ENCODE data around the gene OLR1.
"Not testable (repeated sequence)": the region's sequence is repeated elsewhere in the genome, so short reads cannot be mapped to it uniquely, and the experiment has no call there.

The OLR1 gene

DNA sequence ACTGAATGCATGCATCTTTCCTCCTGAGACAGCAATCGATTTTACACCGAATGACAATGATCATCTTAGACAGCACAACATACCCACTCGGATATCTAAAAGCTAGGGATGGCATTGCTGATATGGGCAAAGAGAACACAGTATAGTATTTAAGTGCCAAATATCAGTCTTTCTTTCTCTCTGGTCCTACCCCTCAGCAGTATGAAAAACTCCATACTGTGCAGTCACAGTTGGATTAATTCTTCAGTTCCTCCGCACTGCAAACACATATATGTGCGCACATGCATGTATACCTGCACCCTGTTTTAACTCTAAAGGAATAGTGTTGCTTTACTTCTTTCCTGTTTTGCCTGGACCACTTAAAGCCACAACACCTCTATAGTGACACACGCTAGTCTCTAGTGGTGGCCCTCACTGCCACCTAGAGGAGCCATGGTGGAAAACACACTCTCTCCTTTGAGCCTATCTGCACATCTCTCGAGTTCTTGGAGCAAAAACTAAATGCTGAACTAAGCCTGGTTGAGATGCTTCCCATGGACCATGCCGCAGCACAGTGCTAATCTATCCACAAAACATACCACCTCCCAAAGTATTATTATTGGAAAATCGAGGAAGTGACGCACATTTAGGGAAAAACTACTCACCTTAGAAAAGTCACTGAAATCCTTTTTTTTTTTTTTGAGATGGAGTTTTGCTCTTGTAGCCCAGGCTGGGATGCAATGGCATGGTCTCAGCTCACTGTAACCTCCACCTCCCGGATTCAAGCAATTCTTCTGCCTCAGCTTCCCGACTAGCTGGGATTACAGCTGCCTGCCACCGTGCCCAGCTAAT lies 18.8 kb upstream of the OLR1 start:
- FAIRE-seq = peak; percentile 89

DNA sequence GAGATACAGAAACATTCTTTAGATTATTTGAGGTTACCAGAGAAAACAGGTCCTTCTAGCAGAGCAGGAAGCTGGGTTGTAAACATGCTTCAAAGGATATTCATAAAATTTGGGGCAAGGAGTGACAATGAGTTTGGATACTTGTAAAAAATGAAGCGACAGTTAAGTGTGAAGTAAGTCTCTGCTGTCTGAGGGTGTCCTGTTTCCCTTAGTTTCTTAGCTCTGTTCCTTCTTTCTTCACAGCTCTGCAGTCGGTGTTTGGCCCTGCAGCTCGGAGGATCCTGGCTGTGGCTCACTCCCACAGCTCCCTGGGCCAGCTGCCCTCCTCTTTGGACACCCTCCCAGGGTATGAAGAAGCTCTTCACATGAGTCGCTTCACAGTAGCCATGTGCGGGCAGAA lies 17.7 kb upstream of the OLR1 start:
- FAIRE-seq = no peak

DNA sequence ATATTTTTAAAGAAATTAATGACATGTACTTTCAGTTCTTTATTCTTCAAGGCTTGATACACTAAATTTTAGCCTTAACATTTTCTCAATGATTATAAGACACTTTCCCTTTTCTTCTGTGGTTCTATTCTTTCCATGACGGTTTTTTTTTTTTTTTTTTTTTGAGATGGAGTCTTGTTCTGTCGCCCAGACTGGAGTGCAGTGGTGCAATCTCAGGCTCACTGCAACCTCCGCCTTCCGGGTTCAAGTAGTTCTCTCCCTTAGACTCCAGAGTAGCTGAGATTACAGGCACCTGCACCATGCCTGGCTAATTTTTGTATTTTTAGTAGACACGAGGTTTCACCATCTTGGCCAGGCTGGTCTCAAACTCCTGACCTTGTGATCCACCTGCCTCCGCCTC lies 15.0 kb upstream of the OLR1 start:
- FAIRE-seq = not testable (repeated sequence)

DNA sequence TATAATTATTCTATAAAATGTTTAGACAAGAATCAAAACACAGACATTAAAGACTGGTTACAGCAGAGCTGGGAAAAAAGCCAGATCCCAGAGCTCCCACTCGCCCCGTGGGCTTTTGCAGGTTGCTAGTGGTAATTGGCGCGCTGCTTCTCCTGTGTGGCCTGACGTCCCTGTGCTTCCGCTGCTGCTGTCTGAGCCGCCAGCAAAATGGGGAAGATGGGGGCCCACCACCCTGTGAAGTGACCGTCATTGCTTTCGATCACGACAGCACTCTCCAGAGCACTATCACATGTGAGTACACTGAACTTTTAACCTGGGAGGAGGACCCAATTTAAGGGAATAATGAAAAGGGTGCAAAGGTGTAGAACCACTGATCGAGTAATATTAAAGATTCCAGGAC lies 14.4 kb upstream of the OLR1 start:
- no peak for FAIRE-seq

DNA sequence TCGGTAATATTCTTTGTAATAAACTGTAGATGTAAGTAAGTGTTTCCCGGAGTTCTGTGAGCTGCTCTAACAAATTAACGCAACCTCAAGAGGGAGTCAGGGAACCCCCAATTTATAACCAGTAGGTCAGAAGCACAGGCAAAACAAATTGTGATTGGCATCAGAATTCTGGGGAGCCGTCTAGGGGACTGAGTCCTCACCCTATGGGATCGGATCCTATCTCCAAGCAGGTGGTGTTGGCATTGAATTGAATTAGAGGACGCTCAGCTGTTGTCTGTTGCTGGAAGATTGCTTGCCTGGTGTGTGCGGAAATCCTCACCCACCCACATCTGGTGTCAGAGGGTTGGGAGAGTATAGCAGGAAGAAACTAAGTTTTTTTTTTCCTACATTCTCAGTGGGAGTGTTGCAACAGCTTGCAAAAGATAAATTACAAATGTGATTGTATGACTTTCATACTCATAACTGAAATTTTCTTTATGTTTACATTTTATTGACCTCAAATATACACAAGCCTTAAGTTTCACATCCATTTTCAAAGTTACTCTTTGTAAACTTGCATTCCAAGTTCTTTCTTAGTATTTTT lies 12.4 kb upstream of the OLR1 start:
- no peak for FAIRE-seq

DNA sequence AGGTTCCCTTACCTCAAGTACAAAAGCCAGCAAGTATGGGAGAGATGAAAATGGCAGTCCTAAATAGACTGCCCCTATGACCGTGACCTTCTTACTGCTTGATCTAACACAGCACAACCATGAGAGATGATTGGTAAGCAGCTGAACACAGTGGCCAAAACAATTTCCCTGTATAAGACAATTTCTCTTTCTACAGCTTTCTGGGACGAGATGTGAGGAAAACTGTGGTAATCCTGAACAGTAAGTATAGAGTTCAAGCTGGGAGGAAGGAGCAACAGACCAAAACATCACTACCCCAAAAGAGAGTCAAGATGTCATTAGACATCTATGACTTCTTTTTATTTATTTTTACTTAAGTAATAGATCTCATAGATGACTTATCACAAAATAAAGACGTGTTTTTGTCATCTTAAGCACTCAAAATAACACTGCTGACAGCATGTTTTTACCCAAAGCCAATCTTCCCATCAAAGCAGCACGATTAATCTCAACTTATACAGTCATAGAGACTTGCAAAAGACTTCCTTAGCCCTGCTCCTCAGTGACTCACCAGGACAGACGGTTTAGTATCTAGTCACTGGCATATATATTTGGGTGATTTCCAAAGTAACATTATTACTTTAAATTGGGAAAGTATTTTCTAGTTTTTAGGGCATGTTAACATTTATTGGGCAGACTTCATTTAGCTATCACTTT lies 10.6 kb upstream of the OLR1 start:
- FAIRE-seq = no peak

DNA sequence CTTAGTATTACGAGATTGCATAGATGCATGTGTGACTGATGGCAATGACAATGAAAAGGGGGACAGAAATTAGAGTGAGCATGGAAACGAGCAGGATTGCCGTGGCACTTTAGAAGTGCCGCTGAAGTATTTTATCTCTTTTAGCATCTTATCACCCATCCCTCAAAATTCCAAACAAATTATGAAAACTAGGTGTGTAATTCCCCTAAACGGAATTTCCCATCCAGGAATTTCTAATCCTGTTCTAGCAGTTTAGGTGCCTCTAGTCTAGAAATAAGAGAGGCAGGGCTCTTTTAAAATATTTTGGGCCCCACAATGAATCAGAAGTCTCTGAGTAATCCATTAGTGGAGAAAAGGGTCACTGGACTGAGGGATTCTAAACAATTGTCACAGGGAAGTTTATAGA lies 7.8 kb upstream of the OLR1 start:
- no peak for FAIRE-seq

DNA sequence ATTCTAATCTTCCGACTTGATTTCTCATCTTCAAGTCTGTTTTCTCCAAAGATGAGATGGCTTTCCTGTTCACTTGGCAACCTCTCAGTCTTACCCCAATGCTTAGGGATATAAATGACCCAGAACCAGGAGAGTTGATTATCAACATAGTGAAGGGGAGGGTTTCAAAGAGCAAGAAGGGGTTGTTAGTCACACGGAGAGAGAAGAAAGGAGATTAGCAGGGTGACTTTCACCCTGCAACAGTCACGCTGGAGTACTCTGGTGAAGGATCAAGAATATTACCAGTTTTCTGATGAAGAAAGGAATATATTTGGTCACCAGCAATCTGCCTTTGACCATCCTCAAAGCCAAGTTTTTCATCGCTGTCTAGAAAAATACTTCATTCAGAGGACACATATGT lies 6.9 kb upstream of the OLR1 start, which contains the start of gene TMEM52B:
TSS of gene TMEM52B (plus strand) at position 212 of the 400 bp plus-strand sequence. CDS start 543 bp downstream, outside the sequence.
- no peak for FAIRE-seq

DNA sequence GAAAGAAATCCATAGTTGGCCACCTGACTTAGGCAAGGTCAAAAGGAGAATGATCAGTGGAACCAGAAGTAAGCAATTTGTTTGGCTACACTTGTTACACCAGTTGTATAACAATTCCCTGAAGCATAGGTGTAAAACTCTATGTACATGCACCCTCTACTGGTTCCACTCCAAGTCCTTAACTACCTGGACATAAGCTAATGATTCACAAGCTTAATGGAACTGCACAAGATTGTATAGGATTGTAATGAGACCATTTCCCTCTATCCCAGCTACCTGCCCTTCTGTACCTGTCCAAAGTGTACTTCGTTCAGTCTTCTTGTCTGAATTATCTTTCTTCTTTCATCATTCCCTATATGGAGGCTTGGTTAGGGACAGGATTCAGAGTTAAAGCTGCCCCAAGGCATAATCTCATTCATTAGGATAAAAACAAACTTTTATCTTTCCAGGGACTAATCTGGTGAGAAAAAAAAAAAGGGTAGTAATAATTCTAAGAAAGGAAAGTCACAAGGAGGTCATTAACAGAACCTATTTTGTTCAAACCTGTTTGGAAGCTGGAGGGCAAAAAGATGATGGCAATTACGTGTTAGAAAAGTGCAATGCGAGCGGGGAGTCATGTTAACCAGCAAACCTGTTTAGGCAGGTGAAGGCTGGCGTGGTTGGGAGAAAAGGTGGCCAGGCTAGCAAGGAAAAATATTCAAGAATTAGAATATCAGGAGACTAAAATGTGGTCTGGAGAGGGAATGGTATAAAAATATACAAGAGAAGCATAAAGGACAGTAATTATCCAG lies 4.1 kb upstream of the OLR1 start:
- no peak for FAIRE-seq

DNA sequence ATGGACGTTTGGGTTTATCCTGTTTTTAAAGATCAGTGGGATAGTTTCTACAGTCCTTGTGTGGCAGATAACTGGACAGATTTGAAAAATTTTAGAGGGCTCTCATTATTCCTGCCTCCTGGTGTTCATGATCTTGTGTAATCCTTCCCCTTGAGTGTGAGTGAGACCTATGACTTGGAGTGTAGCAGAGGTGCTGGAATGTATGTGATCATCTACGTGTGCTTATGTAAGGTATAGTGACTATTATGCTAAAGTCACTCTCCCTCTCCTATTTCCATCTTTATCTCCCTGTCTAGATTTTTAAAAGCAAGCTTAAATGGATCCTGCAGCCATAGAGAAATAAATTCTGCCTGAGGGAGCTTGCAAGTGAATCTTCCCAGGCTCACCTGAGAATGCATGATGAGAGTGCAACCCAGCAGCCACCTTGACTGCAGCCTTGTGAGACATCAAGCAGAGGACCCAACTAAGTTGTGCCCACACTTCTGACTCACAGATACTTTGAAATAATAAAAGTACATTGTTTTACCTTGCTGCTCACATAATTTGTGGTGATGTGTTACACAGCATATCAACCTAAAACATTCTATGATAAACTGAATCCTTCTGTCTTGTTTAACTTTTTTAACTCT lies 3.2 kb upstream of the OLR1 start:
- no peak for FAIRE-seq

DNA sequence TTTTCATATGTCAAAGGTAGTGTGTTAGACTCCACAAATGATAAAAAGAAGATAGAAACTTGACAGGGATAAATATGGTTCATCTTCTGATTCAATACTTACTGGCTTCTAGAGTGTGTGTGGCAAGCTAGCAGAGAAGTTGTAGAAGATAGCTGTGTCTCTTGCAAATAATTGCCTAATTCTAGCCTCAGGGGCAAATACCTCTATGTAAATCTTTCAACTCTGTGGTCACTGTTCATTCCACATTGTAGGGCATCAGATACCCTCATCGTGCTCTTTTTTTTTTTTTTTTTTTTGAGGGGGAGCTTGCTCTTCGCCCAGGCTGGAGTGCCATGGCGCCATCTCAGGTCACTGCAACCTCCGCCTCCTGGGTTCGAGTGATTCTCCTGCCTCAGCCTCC lies 1.7 kb downstream of the OLR1 start:
- no peak for FAIRE-seq

DNA sequence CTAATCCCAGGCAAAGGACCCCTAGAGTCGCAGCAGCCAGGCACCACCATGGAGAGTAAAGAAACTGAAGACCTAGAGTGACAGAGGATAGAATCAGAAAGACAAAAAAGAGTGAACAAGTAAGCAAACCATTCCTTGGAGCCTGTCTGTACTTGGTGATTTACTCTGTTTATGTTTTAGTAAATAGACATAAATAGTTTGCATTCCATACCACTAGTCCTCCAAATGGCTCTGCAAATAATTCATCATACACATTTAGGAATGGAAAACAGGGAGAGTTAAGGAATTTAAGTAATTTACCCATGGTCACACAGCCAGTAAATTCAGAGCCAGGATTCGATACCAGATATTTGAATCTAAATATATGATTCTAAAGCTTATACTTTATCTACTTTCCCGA lies 2.8 kb downstream of the OLR1 start:
- FAIRE-seq = no peak

DNA sequence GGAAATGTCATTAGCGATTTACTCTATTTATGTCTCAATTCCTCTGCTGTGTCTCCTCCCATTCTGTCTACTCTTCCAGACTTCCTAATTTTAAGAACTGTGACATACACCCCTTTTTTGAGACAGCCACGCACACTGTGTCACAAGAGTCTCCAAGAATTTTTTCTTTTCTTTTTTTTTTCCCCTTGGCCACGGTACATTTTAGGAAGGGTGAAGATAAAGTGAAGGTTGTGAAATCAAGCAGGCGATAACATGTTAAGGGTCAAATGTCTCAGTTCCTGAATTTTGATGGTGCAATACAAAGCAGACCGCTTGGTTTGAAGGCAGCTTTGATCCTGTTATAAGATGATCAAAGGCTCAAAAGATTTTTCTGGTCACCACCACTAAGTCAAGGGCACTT lies 4.3 kb downstream of the OLR1 start:
- no peak for FAIRE-seq

DNA sequence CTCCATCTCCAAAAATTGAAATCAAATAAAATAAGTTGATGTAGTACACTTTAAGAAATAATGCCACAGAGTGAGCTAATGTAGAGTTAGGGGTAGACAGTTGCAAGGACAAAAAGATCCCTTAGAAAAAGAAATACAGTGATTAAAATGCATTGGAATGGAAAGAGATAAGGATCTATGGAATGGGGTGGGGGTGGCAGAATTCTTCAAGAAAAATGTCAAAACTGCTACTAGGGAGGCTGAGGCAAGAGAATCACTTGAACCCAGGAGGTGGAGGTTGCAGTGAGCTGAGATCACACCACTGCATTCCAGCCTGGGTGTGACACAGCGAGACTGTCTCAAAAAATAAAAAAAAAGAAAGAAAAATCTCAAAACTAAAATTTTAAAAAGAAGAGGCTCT lies 6.5 kb downstream of the OLR1 start:
- no peak for FAIRE-seq

DNA sequence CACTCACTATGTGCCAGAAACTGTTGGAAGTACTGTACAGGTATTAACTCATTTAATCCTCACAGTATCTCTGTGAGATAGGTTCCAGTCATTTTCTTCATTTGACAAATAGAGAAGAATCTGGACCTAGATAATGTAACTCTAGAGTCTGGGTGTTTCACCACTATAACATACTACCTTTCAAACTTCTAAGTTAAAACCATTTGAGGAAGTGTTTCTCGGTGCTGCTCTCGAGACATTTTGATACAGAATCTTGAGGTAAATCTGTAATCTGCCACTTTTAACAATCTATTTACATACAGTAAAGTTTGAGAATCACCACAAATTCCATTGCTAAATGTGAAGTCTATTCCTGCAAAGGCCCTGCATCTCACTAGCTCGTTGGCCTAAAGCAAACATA lies 8.8 kb downstream of the OLR1 start:
- no peak for FAIRE-seq

DNA sequence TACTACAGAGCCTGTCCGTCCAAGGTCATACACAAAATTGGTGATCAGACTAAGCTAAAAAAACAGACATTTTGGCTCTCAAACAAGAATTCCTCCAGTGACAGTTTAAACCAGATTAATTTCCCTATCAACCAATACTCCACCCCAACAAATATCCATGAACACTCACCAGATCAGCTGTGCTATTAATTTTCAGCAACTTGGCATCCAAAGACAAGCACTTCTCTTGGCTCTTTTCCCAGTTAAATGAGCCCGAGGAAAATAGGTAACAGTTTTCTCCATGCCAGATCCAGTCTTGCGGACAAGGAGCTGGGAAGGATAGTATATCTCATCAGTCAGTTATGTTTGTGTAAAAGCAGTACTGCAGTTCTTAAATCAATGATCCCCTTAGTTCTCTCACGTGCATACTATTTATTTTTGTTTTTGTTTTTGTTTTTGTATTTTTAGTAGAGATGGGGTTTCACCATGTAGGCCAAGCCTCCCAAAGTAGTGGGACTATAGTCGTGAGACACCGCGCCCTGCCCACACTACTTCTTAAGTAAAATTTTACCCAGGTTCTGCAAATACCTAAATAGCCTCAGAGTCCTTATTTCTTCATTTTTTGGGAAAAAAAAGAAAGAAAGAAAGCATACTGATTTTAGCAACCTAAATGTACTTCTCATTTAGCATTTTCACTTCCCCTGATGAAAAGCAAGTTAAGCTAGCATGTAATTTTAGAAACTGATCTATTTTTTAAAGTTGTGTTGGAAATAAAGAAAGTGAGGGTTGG lies 11.1 kb downstream of the OLR1 start:
- no peak for FAIRE-seq

DNA sequence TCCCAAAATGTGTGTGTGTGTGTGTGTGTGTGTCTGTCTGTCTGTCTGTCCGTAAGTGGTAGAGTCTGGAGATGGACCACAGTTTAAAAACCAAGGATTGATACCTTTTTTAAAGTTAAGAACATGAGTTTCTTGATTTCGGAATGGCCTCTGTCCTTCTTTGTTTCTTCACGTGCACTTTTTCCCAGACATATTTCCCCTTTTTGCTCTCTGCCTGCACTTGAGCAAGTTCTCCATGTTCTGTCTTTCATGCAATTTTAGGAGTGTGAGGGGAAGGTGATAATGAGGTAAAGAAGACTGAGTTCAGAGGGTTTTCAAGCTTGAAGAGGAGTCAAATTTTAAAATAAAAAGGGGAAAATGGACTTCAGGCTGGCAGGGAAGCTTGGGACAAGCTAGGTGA lies 12.7 kb downstream of the OLR1 start:
- no peak for FAIRE-seq

DNA sequence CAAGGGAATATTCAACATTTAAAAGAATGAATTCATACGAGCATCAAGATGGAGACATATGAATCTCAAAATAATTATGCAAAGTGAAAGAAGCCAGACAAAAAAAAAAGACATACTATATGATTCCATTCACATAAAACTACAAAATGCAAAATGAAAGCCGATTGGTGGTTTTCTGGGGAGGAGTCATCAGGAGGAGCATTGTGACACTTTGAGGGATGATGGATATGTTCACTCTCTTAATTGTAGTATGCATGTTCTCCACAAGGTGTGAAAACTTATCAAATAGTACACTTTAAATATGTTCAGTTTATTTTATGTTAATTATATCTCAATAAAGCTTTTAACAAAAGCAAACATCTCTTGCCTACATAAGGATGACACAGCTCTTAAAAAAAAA lies 13.5 kb downstream of the OLR1 start:
- no peak for FAIRE-seq

DNA sequence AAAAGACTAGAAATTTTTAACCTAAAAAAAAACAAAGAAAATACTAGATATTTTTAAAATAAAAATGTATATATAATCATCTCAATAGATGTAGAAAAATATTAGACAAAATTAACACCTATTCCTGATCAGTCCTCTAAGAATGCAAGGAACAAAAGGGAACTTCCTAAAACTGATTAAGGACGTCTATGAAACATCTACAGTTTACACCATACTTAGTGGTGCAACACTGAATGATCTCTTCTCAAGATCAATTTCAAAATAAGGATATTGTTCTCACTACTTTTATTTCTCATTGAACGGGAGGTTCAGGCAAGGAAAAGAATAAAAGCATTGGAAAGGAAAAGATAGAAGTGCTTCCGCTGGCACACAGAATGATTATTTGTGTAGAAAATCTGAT lies 16.0 kb downstream of the OLR1 start:
- peak; percentile 28 for FAIRE-seq

DNA sequence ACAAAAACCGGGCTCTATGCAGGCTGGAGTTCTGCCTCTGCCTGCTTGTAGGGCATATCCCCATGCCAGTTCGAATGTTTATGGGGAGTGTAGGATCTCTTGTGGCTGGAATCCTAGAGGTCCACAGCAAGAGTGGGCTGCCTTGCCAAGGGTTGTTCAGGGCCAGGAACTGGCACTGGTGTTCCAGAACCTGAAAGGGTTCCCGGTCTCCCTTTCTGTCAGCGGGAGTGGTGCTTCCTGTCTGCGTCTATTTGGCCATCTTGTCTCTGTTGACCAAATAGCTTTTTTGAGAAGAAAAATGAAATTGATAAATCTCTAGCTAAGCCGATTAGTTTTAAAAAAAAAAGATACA lies 17.8 kb downstream of the OLR1 start:
- FAIRE-seq = no peak

DNA sequence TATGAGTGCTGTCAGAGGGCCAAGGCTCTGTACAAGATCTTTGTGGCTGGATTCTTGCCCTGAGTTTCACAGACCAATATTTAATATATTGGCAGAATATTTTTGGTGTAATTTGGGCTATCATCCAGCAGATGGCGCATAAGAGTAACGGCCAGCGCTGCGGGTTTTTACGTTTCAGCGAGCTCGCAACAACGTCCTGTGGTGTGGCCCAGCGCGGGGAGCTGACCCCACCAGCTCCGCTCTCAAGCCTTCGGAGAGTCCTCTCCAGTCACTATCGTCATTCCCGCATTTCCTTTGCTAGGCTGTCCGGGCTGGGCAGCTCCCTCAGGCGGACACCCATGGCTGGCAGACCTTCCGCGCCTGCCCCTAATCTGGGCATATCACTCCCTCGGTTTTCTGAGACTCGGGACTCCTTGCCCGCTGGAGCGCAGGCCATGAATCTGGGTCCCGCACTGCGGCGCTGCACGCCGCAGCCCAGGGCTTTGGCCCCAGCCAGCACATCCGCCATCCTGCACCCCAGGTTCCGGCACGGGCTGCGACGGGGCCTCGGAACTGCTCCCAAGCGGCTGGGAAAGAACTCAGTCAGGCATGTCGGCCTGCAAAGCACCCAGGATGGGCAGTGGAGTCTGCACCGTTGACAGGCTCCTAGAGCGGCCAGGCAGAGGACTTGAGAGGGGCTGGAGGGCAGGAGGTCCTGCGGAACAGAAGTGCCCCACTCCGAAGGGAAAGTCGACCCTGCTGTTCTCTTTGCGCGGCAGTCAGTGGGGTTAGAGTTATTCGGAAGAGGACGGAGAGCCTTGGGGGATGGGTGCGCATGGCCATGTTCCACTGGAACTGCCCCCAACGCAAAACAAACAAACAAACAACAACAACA lies 18.4 kb downstream of the OLR1 start:
- no peak for FAIRE-seq
